K562 (cell line): ENCODE results near the gene NDUFS6. TPM values are rescaled to one million over a fixed set of nuclear protein-coding genes. Genes with fewer than 3 reads are reported as not detected.

Experiments
- ATF7 ChIP-seq: fragments of 450-650 bp; IDR thresholded peaks from 2 replicates; pipeline ENCODE4 v1.7.1; 2014; ENCODE audit warnings: mild to moderate bottlenecking, moderate library complexity
- FOSL1 ChIP-seq: fragments of 200-800 bp; sonication (Bioruptor generic); conservative IDR thresholded peaks from 2 replicates; pipeline ENCODE4 v1.6.1; 2016; ENCODE audit warnings: missing genetic modification characterization, missing compliant biosample characterization
- HDAC6 ChIP-seq: IDR thresholded peaks from 2 replicates; pipeline ENCODE4 v1.6.1; 2012; ENCODE audit warnings: low read depth, mild to moderate bottlenecking, control low read depth, inconsistent platforms, low read length, moderate library complexity
- MIER1 ChIP-seq: fragments of 450-650 bp; IDR thresholded peaks from 2 replicates; pipeline ENCODE4 v1.6.1; 2016; ENCODE audit warnings: antibody characterized with exemption, mild to moderate bottlenecking, low read depth
- MTF1 ChIP-seq: fragments of 250-450 bp; sonication (Bioruptor Pico); IDR thresholded peaks from 2 replicates; pipeline ENCODE4 v1.9.0; 2021; ENCODE audit warnings: moderate library complexity, mild to moderate bottlenecking, inconsistent platforms, borderline replicate concordance
- PRPF4 ChIP-seq: fragments of 200-400 bp; formaldehyde crosslinking; IDR thresholded peaks from one replicate; pipeline ENCODE4 v1.6.1; 2017; ENCODE audit warnings: low read length, low read depth, mild to moderate bottlenecking; ENCODE audit not compliant: insufficient read depth, poor library complexity, severe bottlenecking
- RBM14 ChIP-seq: fragments of 200-400 bp; formaldehyde crosslinking; IDR thresholded peaks from 2 replicates; pipeline ENCODE4 v1.6.1; 2018; ENCODE audit warnings: low read depth, mild to moderate bottlenecking, low read length, moderate library complexity, borderline replicate concordance; ENCODE audit not compliant: insufficient read depth
- STAT5A ChIP-seq: IDR thresholded peaks from 2 replicates; pipeline ENCODE4 v1.6.1; 2012; ENCODE audit warnings: low read length, inconsistent platforms, borderline replicate concordance
- polyA plus RNA-seq, 8 experiments: library from polyadenylated mRNA; depleted of rRNA in 4 of 8; stranded (reverse) in 5 of 8; unstranded in 3 of 8; fragments of >200 nt; fragmentation: Nextera tagmentation in 2 of 8; fragmentation: Illumina TruSeq in 1 of 8; extraction: Ambion mirVana in 2 of 8; extraction: Trizol in 1 of 8; gene quantifications; 2 replicates each; pipeline versions ENCODE4 v1.2.1 to v1.2.3, GENCODE V29; 2011 to 2014; ENCODE audit warnings: inconsistent platforms in 1 of 8, missing spikeins in 1 of 8
- total RNA-seq, 7 experiments: library from RNA; depleted of rRNA in 6 of 7; stranded (reverse); fragments of >200 nt in 6 of 7; fragmentation: Illumina TruSeq in 2 of 7; extraction: Trizol in 2 of 7; gene quantifications; 2 replicates each; pipeline versions ENCODE4 v1.2.1 to v1.2.3, GENCODE V29; 2011 to 2021; ENCODE audit warnings: low replicate concordance in 1 of 7
- TF ChIP-seq, protein P1 (sequence below): fragments of 450-650 bp; formaldehyde crosslinking; IDR thresholded peaks from 2 replicates; pipeline ENCODE4 v1.4.0; 2020; ENCODE audit warnings: mild to moderate bottlenecking, mixed read lengths
- TF ChIP-seq, protein P2 (sequence below): fragments of 250-450 bp; sonication (Bioruptor Pico); IDR thresholded peaks from 2 replicates; pipeline ENCODE4 v1.4.0; 2020; ENCODE audit warnings: mild to moderate bottlenecking
- TF ChIP-seq, protein P3 (sequence below), 2 experiments: fragments of 450-650 bp; IDR thresholded peaks; 2 replicates each; pipeline ENCODE4 v1.6.1; 2016; ENCODE audit warnings: mild to moderate bottlenecking in 2 of 2, borderline replicate concordance in 1 of 2, low read depth in 1 of 2, moderate library complexity in 1 of 2

The NDUFS6 gene
- total and polyA plus RNA-seq, 9 of the 15 experiments (the other 6 are each of a cell fraction or from before 2014, with no cell fraction given), result 36.1 to 291 (median 77.0) TPM

DNA sequence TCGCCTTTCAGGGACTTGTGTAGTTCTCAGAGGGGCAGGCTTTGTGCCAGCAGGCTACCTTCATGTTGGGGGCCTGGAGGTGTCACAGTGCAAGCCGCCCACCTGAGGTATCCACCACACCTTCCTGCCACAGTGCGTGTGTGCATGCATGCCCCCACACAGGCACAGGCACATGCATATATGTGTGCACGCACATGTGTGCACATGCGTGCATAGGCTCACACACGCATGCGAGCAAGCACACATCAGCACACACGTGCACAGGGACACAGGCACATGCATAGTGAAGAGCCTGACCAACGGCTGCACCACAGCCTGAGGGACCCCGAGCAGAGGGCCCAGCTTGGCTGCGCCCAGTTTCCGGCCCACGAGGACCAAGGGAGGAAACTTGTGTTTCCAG is 45.4 kb downstream of the NDUFS6 start (continued):
- TF ChIP-seq RBM14 (no peak), MTF1 (CRISPR knock-in tag) (no peak), ATF7 (no peak), MIER1 (no peak), PRPF4 (no peak), FOSL1 (tag) (no peak), STAT5A (no peak), HDAC6 (no peak)
- TF ChIP-seq, protein P1, sequence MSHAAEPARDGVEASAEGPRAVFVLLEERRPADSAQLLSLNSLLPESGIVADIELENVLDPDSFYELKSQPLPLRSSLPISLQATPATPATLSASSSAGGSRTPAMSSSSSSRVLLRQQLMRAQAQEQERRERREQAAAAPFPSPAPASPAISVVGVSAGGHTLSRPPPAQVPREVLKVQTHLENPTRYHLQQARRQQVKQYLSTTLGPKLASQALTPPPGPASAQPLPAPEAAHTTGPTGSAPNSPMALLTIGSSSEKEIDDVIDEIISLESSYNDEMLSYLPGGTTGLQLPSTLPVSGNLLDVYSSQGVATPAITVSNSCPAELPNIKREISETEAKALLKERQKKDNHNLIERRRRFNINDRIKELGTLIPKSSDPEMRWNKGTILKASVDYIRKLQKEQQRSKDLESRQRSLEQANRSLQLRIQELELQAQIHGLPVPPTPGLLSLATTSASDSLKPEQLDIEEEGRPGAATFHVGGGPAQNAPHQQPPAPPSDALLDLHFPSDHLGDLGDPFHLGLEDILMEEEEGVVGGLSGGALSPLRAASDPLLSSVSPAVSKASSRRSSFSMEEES (CRISPR knock-in tag), result no peak
- TF ChIP-seq, protein P2, sequence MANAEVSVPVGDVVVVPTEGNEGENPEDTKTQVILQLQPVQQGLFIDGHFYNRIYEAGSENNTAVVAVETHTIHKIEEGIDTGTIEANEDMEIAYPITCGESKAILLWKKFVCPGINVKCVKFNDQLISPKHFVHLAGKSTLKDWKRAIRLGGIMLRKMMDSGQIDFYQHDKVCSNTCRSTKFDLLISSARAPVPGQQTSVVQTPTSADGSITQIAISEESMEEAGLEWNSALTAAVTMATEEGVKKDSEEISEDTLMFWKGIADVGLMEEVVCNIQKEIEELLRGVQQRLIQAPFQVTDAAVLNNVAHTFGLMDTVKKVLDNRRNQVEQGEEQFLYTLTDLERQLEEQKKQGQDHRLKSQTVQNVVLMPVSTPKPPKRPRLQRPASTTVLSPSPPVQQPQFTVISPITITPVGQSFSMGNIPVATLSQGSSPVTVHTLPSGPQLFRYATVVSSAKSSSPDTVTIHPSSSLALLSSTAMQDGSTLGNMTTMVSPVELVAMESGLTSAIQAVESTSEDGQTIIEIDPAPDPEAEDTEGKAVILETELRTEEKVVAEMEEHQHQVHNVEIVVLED, result no peak
- TF ChIP-seq, protein P3, sequence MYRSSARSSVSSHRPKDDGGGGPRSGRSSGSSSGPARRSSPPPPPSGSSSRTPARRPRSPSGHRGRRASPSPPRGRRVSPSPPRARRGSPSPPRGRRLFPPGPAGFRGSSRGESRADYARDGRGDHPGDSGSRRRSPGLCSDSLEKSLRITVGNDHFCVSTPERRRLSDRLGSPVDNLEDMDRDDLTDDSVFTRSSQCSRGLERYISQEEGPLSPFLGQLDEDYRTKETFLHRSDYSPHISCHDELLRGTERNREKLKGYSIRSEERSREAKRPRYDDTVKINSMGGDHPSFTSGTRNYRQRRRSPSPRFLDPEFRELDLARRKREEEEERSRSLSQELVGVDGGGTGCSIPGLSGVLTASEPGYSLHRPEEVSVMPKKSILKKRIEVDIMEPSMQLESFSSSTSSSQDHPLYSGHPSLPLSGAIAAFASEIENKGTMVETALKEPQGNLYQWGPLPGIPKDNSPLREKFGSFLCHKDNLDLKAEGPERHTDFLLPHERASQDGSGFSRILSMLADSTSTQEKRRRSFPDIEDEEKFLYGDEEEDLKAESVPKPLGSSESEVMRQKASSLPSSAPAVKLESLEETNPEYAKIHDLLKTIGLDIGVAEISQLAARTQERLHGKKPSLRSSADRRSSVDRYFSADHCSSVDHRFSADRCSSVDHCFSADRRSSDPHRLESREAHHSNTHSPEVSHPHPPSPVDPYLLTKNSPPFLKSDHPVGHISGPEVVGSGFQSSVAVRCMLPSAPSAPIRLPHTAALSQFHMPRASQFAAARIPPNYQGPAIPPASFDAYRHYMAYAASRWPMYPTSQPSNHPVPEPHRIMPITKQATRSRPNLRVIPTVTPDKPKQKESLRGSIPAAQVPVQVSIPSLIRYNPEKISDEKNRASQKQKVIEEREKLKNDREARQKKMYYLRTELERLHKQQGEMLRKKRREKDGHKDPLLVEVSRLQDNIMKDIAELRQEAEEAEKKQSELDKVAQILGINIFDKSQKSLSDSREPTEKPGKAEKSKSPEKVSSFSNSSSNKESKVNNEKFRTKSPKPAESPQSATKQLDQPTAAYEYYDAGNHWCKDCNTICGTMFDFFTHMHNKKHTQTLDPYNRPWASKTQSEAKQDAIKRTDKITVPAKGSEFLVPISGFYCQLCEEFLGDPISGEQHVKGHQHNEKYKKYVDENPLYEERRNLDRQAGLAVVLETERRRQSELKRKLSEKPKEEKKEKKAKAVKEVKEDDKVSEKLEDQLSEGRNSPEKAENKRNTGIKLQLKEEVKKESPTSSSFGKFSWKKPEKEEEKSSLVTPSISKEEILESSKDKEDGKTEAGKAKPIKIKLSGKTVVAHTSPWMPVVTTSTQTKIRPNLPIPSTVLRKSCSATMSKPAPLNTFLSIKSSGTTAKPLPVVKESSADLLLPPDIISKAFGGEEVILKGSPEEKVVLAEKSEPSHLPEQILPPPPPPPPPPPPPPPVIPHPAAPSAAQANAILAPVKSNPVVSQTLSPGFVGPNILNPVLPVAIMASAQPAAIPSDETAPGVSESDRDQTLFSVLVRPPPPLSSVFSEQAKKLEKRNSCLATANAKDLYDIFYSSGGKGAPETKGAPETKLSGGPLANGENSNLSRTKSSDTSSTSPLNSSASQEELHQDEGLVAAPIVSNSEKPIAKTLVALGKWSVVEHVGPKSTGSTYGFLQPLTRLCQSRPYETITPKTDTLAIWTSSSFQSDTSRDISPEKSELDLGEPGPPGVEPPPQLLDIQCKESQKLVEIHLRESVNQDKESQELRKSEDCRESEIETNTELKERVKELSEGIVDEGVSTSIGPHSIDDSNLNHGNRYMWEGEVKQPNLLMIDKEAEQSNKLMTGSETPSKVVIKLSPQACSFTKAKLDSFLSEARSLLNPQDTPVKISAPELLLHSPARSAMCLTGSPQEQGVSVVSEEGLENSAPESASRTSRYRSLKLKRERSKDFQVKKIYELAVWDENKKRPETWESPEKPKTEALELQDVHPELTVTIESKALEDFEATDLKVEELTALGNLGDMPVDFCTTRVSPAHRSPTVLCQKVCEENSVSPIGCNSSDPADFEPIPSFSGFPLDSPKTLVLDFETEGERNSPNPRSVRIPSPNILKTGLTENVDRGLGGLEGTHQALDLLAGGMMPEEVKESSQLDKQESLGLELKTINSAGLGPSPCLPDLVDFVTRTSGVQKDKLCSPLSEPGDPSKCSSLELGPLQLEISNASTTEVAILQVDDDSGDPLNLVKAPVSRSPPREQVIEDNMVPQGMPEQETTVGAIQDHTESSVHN (IDR thresholded peaks at IDR 0.05; ENCODE audit: borderline replicate concordance in 1 of 2, low read depth in 1 of 2), result no peak
